ENCODE measurements around the gene ARHGAP21.
A peak's percentile ranks its signal among the peaks of the same experiment; 100 is the strongest.

ARHGAP21 gene

GRCh38 chr10:24721229-24722106, 2.2 kb downstream of the ARHGAP21 start:
- no peak overlapping the region for H2AFZ ChIP-seq (ENCODE audit: low read length)
- DNase-seq: no peak

DNA sequence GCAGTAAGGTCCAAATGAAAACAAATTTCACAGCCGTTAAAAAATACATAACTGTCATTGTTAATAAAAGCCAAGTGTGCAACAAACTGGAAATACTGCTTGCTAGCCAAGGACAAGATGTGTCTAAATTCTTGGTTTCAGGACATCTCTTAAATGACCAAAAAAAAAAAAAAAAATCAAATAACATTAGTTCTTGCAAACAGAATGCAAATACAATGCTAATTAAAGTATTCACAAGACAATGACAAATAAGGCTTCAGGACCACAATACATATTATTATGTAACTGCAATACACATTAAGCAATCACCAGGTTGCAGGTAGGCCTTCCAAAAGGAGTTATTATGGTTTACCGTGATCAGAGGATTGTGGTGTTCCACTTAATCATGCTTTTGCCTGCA, 3.6 kb downstream of the ARHGAP21 start:
- DNase-seq: no peak
- Histone ChIP-seq H3K9me2 (replicated peaks; ENCODE audit: insufficient read depth, low read length) (no peaks in the 10 kb centered on the region), H3K4me1 (ENCODE audit: low read length) (peaks cover 23% of the 10 kb centered on the region), H3K9me3 (replicated peaks; ENCODE audit: insufficient read depth, low read length) (no peaks in the 10 kb centered on the region), H3K4me2 (ENCODE audit: low read depth, low read length) (peak overlapping the region; percentile 60), H3K36me3 (replicated peaks; ENCODE audit: insufficient read depth, low read length) (no peaks in the 10 kb centered on the region; the same call in 1 of the 2 replicates), H3K4me3 (ENCODE audit: low read length) (peak overlapping the region; percentile 85), H3K27ac (ENCODE audit: low read length) (no peak overlapping the region), H3K79me2 (ENCODE audit: low read length) (peaks cover 75% of the 10 kb centered on the region), H2AFZ (ENCODE audit: low read length) (no peak overlapping the region), H3F3A (ENCODE audit: insufficient read depth, low read length) (peaks cover 11% of the 10 kb centered on the region), H3K27me3 (replicated peaks; ENCODE audit: insufficient read depth, low read length) (no peaks in the 10 kb centered on the region), H3K9ac (ENCODE audit: low read length) (no peak overlapping the region), H4K20me1 (ENCODE audit: insufficient read depth, low read length) (0 out of 2 replicates have a peak, but pooled peaks cover 4% of the 10 kb centered on the region)
- TF ChIP-seq EZH2phosphoT487 (IDR thresholded peaks at IDR 0.05; ENCODE audit: low read length): no peak
- TF ChIP-seq EZH2 (optimal IDR thresholded peaks at IDR 0.05; ENCODE audit: low read depth, low read length): no peak
- no peak for TF ChIP-seq CTCF (IDR thresholded peaks at IDR 0.05; ENCODE audit: low read length)

More at GRCh38 chr10:24721229-24722106, 2.2 kb downstream of the ARHGAP21 start:
- Histone ChIP-seq H3K9me2 (replicated peaks; ENCODE audit: insufficient read depth, low read length) (no peaks in the 10 kb centered on the region), H4K20me1 (ENCODE audit: insufficient read depth, low read length) (0 out of 2 replicates have a peak, but pooled peaks cover 4% of the 10 kb centered on the region), H3K27ac (ENCODE audit: low read length) (no peak overlapping the region), H3K9me3 (replicated peaks; ENCODE audit: insufficient read depth, low read length) (no peaks in the 10 kb centered on the region), H3K4me1 (ENCODE audit: low read length) (peaks cover 26% of the 10 kb centered on the region), H3K27me3 (replicated peaks; ENCODE audit: insufficient read depth, low read length) (no peaks in the 10 kb centered on the region), H3K9ac (ENCODE audit: low read length) (no peak overlapping the region), H3K4me2 (ENCODE audit: low read depth, low read length) (peak overlapping the region; percentile 60), H3K36me3 (replicated peaks; ENCODE audit: insufficient read depth, low read length) (no peaks in the 10 kb centered on the region), H3K4me3 (ENCODE audit: low read length) (peak overlapping the region; percentile 85), H3F3A (ENCODE audit: insufficient read depth, low read length) (peaks cover 11% of the 10 kb centered on the region), H3K79me2 (ENCODE audit: low read length) (peaks cover 61% of the 10 kb centered on the region)
- no peak for TF ChIP-seq EZH2 (optimal IDR thresholded peaks at IDR 0.05; ENCODE audit: low read depth, low read length)
- no peak for TF ChIP-seq CTCF (IDR thresholded peaks at IDR 0.05; ENCODE audit: low read length)
- no peak for TF ChIP-seq EZH2phosphoT487 (IDR thresholded peaks at IDR 0.05; ENCODE audit: low read length)

DNA sequence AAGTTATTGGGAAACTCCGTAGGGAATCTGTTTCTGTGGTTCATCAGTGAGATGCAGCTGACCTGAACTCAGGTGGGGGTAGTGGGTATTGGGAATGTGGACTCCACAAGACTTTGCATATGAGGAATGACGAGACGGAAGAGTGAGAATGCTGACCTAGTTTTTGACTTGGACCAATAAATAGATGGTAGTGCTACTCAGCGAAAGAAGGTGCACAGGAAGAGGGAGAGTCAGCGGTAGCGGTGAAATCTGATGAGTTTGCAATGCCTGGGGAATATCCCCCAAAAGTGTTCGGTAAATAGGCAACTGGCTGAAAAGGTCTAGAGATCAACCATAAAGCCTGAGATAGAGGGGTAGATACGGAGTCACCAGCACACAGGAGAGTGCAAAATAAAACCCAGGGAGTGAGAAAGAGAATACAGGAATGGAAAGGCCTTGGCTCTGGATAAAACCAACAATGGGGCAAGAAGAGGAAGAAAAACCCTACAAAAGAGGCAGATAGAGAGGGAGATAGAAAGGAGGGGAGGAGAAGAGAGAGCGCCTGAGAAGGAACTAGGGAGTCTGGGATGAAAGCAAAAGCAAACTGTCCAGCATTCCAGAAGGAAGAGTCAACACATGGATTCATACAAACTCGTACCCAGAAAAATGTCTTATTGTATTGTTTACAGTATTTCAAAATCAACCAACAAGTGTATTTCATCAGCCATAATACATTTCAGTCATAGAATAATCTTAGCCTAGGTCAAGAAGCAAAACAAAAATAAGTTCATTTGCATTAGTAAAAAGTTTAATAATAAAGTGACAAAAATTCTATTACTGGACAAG, 5.4 kb downstream of the ARHGAP21 start:
- no peaks in the 10 kb centered on the region for H3K27me3 ChIP-seq (replicated peaks; ENCODE audit: insufficient read depth, low read length)
- no peak overlapping the region for H3K9ac ChIP-seq (ENCODE audit: low read length)

More for the DNA sequence above, 5.4 kb downstream of the ARHGAP21 start:
- H3K36me3 ChIP-seq (replicated peaks; ENCODE audit: insufficient read depth, low read length): no peaks in the 10 kb centered on the region; the same call in 1 of the 2 replicates
- no peaks in the 10 kb centered on the region for H3K9me3 ChIP-seq (replicated peaks; ENCODE audit: insufficient read depth, low read length)
- H3K4me3 ChIP-seq (ENCODE audit: low read length): no peak overlapping the region
- peaks cover 3% of the 10 kb centered on the region; the same call in 1 of the 2 replicates for H3F3A ChIP-seq (ENCODE audit: insufficient read depth, low read length)
- no peak for DNase-seq
- H3K9me2 ChIP-seq (replicated peaks; ENCODE audit: insufficient read depth, low read length): no peaks in the 10 kb centered on the region
- H3K4me1 ChIP-seq (ENCODE audit: low read length): peaks cover 23% of the 10 kb centered on the region
- no peak overlapping the region for H2AFZ ChIP-seq (ENCODE audit: low read length)
- H3K27ac ChIP-seq (ENCODE audit: low read length): no peak overlapping the region
- peaks cover 91% of the 10 kb centered on the region for H3K79me2 ChIP-seq (ENCODE audit: low read length)
- no peak overlapping the region; the same call in 1 of the 2 replicates for H3K4me2 ChIP-seq (ENCODE audit: low read depth, low read length)
- H4K20me1 ChIP-seq (ENCODE audit: insufficient read depth, low read length): 0 out of 2 replicates have a peak, but pooled peaks cover 4% of the 10 kb centered on the region
- TF ChIP-seq CTCF (IDR thresholded peaks at IDR 0.05; ENCODE audit: low read length): no peak
- TF ChIP-seq EZH2 (optimal IDR thresholded peaks at IDR 0.05; ENCODE audit: low read depth, low read length): no peak
- no peak for TF ChIP-seq EZH2phosphoT487 (IDR thresholded peaks at IDR 0.05; ENCODE audit: low read length)

Data from MM.1S (cell line).